Tibial artery (tissue), 4 donors: Measurements from ENCODE around the gene DTL.
"Not testable (repeated sequence)": the region's sequence is repeated elsewhere in the genome, so short reads cannot be mapped to it uniquely, and the experiment has no call there.

ENCODE experiments used
- DNase-seq, 2 donors: peaks; one replicate each; pipeline ENCODE4 v3.0.0-alpha.2; 2019
- H3K27ac ChIP-seq, 2 donors: fragments of 200-600 bp; sonication (generic) in 1 of 2; 1 replicate in 1 of 2; 2 replicates in 1 of 2; pipeline ENCODE4 v1.5.1; 2018 to 2019; ENCODE audit warnings: mild to moderate bottlenecking in 1 of 2
- H3K27me3 ChIP-seq, 2 donors: fragments of 200-600 bp; sonication (generic) in 1 of 2; one replicate each; pipeline versions ENCODE4 v1.5.1 to v1.6.0; 2016 to 2019
- H3K36me3 ChIP-seq, 3 donors: fragments of 200-600 bp; sonication (generic) in 2 of 3; one replicate each; pipeline ENCODE4 v1.5.1; 2016 to 2019; ENCODE audit warnings: mild to moderate bottlenecking in 2 of 3
- H3K4me1 ChIP-seq, 4 donors: fragments of 200-600 bp; sonication (generic) in 2 of 4; 1 replicate in 3 of 4; 2 replicates in 1 of 4; pipeline ENCODE4 v1.5.1; 2016 to 2019
- H3K4me3 ChIP-seq, 2 donors: fragments of 200-600 bp; sonication (generic) in 1 of 2; 1 replicate in 1 of 2; 2 replicates in 1 of 2; pipeline ENCODE4 v1.5.1; 2018 to 2019; ENCODE audit warnings: mild to moderate bottlenecking in 2 of 2
- H3K9me3 ChIP-seq, 3 donors: fragments of 200-600 bp; sonication (generic) in 1 of 3; one replicate each; pipeline ENCODE4 v1.5.1; 2016 to 2019
- intact Hi-C: fragments of 100-400 bp; cut with DNase I; formaldehyde crosslinking; loops from one replicate; pipeline ENCODE4 v1.15.0; 2023; ENCODE audit warnings: low total_unique reads
- TF ChIP-seq, protein P1 (sequence below), 2 experiments: fragments of 200-600 bp in 1 of 2; fragments of 450-650 bp in 1 of 2; IDR thresholded peaks; one replicate each; pipeline ENCODE4 v1.5.1; 2017 to 2019; ENCODE audit warnings: antibody characterized with exemption in 2 of 2, mild to moderate bottlenecking in 1 of 2, moderate library complexity in 1 of 2

Gene DTL

DNA sequence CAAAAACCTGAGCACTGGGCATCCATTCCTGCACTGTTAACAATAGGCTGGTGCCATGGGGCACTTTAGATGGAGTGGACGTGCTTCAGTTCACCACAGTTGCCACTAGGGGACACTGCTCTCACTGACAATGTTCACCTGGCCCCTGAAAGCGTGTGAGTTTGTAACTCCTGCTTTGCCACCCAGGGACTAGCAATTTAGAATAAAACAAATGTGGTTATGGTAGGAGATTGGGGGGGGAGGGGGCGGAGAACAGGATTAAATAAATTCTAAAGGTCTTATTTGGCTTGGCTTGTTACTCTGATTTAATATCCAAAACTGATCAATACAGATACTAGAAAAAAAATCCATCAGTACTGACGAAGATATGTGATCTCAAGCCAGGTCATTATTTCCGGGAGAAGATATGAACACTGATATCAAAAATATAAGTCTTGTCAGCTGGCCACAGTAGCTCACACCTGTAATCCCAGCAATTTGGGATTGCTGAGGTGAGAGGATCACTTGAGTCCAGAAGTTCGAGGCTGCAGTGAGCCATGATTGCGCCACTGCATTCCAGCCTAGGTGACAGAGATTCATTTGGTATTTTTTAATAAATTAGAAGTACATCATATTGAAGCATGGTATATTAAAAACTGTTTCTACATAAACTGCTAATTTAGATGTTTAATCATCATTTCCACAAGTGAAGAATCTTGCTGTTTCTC, 23.4 kb upstream of the DTL start:
- no peaks in the 10 kb centered on the region for H3K27me3 ChIP-seq
- H3K36me3 ChIP-seq, result peaks cover 0 to 17% (median 8%) of the 10 kb centered on the region in 3 donors
- intact Hi-C loops, result no loop called here

DNA sequence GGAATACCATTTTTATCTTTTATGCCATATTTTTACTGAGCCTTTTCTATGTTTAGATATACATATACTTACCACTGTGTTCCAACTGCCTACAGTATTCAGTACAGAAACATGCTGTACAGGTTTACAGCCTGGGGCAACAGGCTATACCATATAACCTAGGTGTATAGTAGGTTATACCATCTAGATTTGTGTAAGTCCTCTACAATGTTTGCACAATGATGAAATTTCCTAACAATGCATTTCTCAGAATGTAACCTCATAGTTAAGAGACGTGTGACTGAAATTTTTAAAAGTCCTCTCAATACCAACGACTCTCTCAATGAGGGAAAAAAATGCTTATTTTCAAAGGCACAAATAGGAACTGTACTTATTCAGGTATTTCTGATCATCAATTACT, 21.9 kb upstream of the DTL start:
- H3K27me3 ChIP-seq, result no peaks in the 10 kb centered on the region
- DNase-seq, result no peak
- intact Hi-C loops, result no loop called here
- no peaks in the 10 kb centered on the region for H3K9me3 ChIP-seq
- no peaks in the 10 kb centered on the region for H3K4me1 ChIP-seq
- H3K4me3 ChIP-seq, result no peak overlapping the region
- peaks cover 0 to 17% (median 8%) of the 10 kb centered on the region in 3 donors for H3K36me3 ChIP-seq
- TF ChIP-seq, protein P1, sequence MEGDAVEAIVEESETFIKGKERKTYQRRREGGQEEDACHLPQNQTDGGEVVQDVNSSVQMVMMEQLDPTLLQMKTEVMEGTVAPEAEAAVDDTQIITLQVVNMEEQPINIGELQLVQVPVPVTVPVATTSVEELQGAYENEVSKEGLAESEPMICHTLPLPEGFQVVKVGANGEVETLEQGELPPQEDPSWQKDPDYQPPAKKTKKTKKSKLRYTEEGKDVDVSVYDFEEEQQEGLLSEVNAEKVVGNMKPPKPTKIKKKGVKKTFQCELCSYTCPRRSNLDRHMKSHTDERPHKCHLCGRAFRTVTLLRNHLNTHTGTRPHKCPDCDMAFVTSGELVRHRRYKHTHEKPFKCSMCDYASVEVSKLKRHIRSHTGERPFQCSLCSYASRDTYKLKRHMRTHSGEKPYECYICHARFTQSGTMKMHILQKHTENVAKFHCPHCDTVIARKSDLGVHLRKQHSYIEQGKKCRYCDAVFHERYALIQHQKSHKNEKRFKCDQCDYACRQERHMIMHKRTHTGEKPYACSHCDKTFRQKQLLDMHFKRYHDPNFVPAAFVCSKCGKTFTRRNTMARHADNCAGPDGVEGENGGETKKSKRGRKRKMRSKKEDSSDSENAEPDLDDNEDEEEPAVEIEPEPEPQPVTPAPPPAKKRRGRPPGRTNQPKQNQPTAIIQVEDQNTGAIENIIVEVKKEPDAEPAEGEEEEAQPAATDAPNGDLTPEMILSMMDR (IDR thresholded peaks at IDR 0.05), result no peak
- H3K27ac ChIP-seq, result no peak overlapping the region

More for the DNA sequence above, 23.4 kb upstream of the DTL start:
- TF ChIP-seq, protein P1 (IDR thresholded peaks at IDR 0.05), result peak; percentile 89 to 92
- no peak overlapping the region for H3K27ac ChIP-seq
- no peak overlapping the region for H3K4me3 ChIP-seq
- H3K4me1 ChIP-seq, result no peaks in the 10 kb centered on the region
- peak; percentile 68 to 72 for DNase-seq
- H3K9me3 ChIP-seq, result no peaks in the 10 kb centered on the region

- intact Hi-C loops, result no loop called here
- no peak overlapping the region for H3K27ac ChIP-seq
- no peak for DNase-seq
- H3K4me1 ChIP-seq, result no peaks in the 10 kb centered on the region
- TF ChIP-seq, protein P1 (IDR thresholded peaks at IDR 0.05), result no peak
- no peaks in the 10 kb centered on the region for H3K9me3 ChIP-seq
- H3K36me3 ChIP-seq, result peaks cover 0 to 8% (median 0%) of the 10 kb centered on the region in 3 donors
- H3K4me3 ChIP-seq, result no peak overlapping the region
- H3K27me3 ChIP-seq, result no peaks in the 10 kb centered on the region
These were observed 14.6 kb upstream of the DTL start for GRCh38 chr1:212020975-212021374.

GRCh38 chr1:212021563-212021962, 14.0 kb upstream of the DTL start:
- no peak overlapping the region for H3K4me3 ChIP-seq
- TF ChIP-seq, protein P1 (IDR thresholded peaks at IDR 0.05), result no peak
- H3K36me3 ChIP-seq, result peaks cover 0 to 2% (median 0%) of the 10 kb centered on the region in 3 donors
- no peak overlapping the region for H3K27ac ChIP-seq
- intact Hi-C loops, result no loop called here
- H3K27me3 ChIP-seq, result no peaks in the 10 kb centered on the region
- no peak for DNase-seq
- no peaks in the 10 kb centered on the region for H3K4me1 ChIP-seq
- no peaks in the 10 kb centered on the region for H3K9me3 ChIP-seq

DNA sequence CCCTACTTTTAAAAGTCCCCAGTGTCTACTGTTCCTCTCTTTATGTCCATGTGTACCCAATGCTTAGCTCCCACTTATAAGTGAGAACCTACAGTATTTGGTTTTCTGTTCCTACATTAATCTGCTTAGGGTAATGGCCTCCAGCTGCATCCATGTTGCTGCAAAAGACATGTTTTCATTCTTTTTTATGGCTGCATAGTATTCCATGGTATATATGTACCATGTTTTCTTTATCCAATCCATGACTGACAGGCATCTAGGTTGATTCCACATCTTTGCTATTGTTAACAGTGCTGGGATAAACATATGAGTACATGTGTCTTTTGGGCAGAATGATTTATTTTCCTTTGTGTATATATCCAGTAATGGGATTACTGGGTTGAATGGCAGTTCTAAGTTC, 12.6 kb upstream of the DTL start:
- H3K27me3 ChIP-seq, H3K4me1 ChIP-seq, intact Hi-C loops, H3K9me3 ChIP-seq, H3K36me3 ChIP-seq, H3K4me3 ChIP-seq, H3K27ac ChIP-seq, DNase-seq: not testable (repeated sequence)

GRCh38 chr1:212024469-212025149, 10.9 kb upstream of the DTL start:
- no peak overlapping the region for H3K27ac ChIP-seq
- TF ChIP-seq, protein P1 (IDR thresholded peaks at IDR 0.05), result no peak
- intact Hi-C loops, result no loop called here
- H3K27me3 ChIP-seq, result no peaks in the 10 kb centered on the region
- no peak for DNase-seq
- H3K9me3 ChIP-seq, result no peaks in the 10 kb centered on the region
- H3K36me3 ChIP-seq, result no peaks in the 10 kb centered on the region
- H3K4me3 ChIP-seq, result no peak overlapping the region
- H3K4me1 ChIP-seq, result no peaks in the 10 kb centered on the region

DNA sequence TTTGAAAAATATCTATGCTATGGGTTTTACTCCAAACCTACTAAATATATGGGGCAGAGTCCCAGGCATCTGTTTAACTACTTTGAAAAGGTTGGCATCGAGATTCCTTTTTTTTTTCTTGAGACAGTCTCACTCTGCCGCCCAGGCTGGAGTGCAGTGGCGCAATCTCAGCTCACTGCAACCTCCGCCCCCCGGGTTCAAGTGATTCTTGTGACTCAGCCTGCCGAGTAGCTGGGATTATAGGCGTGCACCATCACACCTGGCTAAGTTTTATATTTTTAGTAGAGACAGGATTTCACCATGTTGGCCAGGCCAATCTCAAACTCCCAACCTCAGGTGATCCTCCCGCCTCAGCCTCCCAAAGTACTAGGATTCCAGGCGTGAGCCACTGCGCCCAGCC, 7.8 kb upstream of the DTL start:
- DNase-seq, H3K27ac ChIP-seq, H3K4me3 ChIP-seq, H3K27me3 ChIP-seq, H3K9me3 ChIP-seq, intact Hi-C loops, H3K36me3 ChIP-seq: not testable (repeated sequence)
- H3K4me1 ChIP-seq, result peaks cover 0 to 13% (median 1%) of the 10 kb centered on the region in 4 donors
